ENCODE results near the gene KCND1.

The KCND1 gene

GRCh38 chrX:49000636-49001035 is 29.0 kb upstream of the KCND1 start:
- H3K4me2 ChIP-seq (ENCODE audit: low read length) = peak overlapping the region; percentile 82; the same call in 1 of the 2 replicates
- peaks cover 37% of the 10 kb centered on the region for H3K36me3 ChIP-seq (ENCODE audit: insufficient read depth, low read length)
- no peak overlapping the region for H2AFZ ChIP-seq (ENCODE audit: low read length)
- H3K4me3 ChIP-seq (ENCODE audit: low read depth, low read length, poor library complexity, severe bottlenecking) = peak overlapping the region; percentile 82
- no peaks in the 10 kb centered on the region for H3K9me3 ChIP-seq (ENCODE audit: low read length)
- H4K20me1 ChIP-seq (ENCODE audit: insufficient read depth, low read length) = no peaks in the 10 kb centered on the region
- H3F3A ChIP-seq (ENCODE audit: insufficient read depth, low read length) = no peaks in the 10 kb centered on the region
- no peaks in the 10 kb centered on the region for H3K79me2 ChIP-seq (ENCODE audit: insufficient read depth, low read length)
- no peaks in the 10 kb centered on the region for H3K27me3 ChIP-seq (ENCODE audit: insufficient read depth, low read length)
- TF ChIP-seq EZH2 (IDR thresholded peaks at IDR 0.05; ENCODE audit: borderline replicate concordance, low read length) = no peak
- TF ChIP-seq, protein P1, sequence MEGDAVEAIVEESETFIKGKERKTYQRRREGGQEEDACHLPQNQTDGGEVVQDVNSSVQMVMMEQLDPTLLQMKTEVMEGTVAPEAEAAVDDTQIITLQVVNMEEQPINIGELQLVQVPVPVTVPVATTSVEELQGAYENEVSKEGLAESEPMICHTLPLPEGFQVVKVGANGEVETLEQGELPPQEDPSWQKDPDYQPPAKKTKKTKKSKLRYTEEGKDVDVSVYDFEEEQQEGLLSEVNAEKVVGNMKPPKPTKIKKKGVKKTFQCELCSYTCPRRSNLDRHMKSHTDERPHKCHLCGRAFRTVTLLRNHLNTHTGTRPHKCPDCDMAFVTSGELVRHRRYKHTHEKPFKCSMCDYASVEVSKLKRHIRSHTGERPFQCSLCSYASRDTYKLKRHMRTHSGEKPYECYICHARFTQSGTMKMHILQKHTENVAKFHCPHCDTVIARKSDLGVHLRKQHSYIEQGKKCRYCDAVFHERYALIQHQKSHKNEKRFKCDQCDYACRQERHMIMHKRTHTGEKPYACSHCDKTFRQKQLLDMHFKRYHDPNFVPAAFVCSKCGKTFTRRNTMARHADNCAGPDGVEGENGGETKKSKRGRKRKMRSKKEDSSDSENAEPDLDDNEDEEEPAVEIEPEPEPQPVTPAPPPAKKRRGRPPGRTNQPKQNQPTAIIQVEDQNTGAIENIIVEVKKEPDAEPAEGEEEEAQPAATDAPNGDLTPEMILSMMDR (IDR thresholded peaks at IDR 0.05; ENCODE audit: low read length) = no peak
- no peak overlapping the region for H3K27ac ChIP-seq (ENCODE audit: low read depth, low read length, poor library complexity, severe bottlenecking)
- H3K9me2 ChIP-seq (ENCODE audit: low read depth, low read length) = no peaks in the 10 kb centered on the region
- H3K4me1 ChIP-seq (ENCODE audit: insufficient read depth, low read length, severe bottlenecking) = peaks cover 14% of the 10 kb centered on the region
- H3K9ac ChIP-seq (ENCODE audit: low read length) = no peak overlapping the region

DNA sequence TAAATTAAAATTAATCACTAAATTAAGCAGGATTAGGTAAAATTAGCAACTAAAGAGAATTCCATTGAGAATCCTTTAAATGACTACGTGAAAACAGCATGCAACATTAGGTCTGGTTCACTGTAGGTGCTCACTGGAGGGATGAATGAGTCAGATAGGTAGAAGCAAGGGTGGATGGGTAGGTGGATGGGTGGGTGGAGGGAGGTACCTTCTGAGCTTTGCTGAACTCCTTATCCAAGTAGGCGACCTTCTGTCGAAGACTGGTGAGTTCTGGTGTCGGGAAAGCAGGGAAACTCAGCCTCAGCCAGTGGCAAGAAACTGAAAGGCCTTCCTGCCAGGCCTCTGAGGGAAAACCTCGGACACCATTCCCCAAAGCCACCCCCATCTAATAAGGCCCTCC is 27.4 kb upstream of the KCND1 start:
- Histone ChIP-seq H3K4me2 (ENCODE audit: low read length) (no peak overlapping the region), H3K4me3 (ENCODE audit: low read depth, low read length, poor library complexity, severe bottlenecking) (no peak overlapping the region), H3K9ac (ENCODE audit: low read length) (no peak overlapping the region), H3K9me2 (ENCODE audit: low read depth, low read length) (no peaks in the 10 kb centered on the region), H3F3A (ENCODE audit: insufficient read depth, low read length) (no peaks in the 10 kb centered on the region), H3K9me3 (ENCODE audit: low read length) (no peaks in the 10 kb centered on the region), H3K36me3 (ENCODE audit: insufficient read depth, low read length) (peaks cover 43% of the 10 kb centered on the region), H2AFZ (ENCODE audit: low read length) (no peak overlapping the region), H3K4me1 (ENCODE audit: insufficient read depth, low read length, severe bottlenecking) (peaks cover 14% of the 10 kb centered on the region), H3K27ac (ENCODE audit: low read depth, low read length, poor library complexity, severe bottlenecking) (no peak overlapping the region), H3K27me3 (ENCODE audit: insufficient read depth, low read length) (no peaks in the 10 kb centered on the region), H3K79me2 (ENCODE audit: insufficient read depth, low read length) (no peaks in the 10 kb centered on the region), H4K20me1 (ENCODE audit: insufficient read depth, low read length) (no peaks in the 10 kb centered on the region)
- no peak for TF ChIP-seq EZH2 (IDR thresholded peaks at IDR 0.05; ENCODE audit: borderline replicate concordance, low read length)
- TF ChIP-seq, protein P1 (IDR thresholded peaks at IDR 0.05; ENCODE audit: low read length) = no peak

DNA sequence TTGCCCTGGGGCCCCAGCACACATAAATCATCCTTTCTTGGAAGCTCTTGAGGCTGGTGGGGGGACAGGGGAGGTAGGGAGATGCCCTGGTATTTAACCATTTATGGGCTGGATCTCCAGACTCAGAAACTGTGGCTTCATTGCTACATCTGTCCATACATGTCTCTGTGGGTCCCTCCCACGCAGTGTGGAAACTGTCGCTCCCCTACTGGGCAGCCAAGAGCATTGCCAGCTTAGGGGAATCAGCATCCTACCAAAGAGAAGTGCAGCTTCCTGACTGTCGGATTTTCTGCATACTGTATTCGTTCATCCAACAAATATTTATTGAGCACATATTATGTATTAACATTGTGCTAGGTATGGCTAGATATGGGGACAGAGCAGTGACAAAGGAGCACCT is 26.7 kb upstream of the KCND1 start:
- Histone ChIP-seq H3K4me2 (ENCODE audit: low read length) (no peak overlapping the region), H3K4me1 (ENCODE audit: insufficient read depth, low read length, severe bottlenecking) (peaks cover 14% of the 10 kb centered on the region), H3F3A (ENCODE audit: insufficient read depth, low read length) (no peaks in the 10 kb centered on the region), H3K27ac (ENCODE audit: low read depth, low read length, poor library complexity, severe bottlenecking) (no peak overlapping the region), H3K9ac (ENCODE audit: low read length) (no peak overlapping the region), H3K79me2 (ENCODE audit: insufficient read depth, low read length) (no peaks in the 10 kb centered on the region), H3K9me2 (ENCODE audit: low read depth, low read length) (no peaks in the 10 kb centered on the region), H2AFZ (ENCODE audit: low read length) (no peak overlapping the region), H3K36me3 (ENCODE audit: insufficient read depth, low read length) (peaks cover 49% of the 10 kb centered on the region), H3K4me3 (ENCODE audit: low read depth, low read length, poor library complexity, severe bottlenecking) (no peak overlapping the region), H3K27me3 (ENCODE audit: insufficient read depth, low read length) (no peaks in the 10 kb centered on the region), H3K9me3 (ENCODE audit: low read length) (no peaks in the 10 kb centered on the region), H4K20me1 (ENCODE audit: insufficient read depth, low read length) (no peaks in the 10 kb centered on the region)
- TF ChIP-seq, protein P1 (IDR thresholded peaks at IDR 0.05; ENCODE audit: low read length) = no peak
- no peak for TF ChIP-seq EZH2 (IDR thresholded peaks at IDR 0.05; ENCODE audit: borderline replicate concordance, low read length)

Data from OCI-LY1 (cell line).